Breast epithelium (tissue), 4 donors: ENCODE data around the gene SPATS1. TPM values are rescaled to one million over a fixed set of nuclear protein-coding genes. Genes with fewer than 3 reads are reported as not detected.
A peak's percentile ranks its signal among the peaks of the same experiment; 100 is the strongest.

Source experiments
- DNase-seq, 2 donors: peaks; one replicate each; pipeline ENCODE4 v3.0.0-alpha.2; 2019; ENCODE audit warnings: low spot score in 2 of 2
- H3K27ac ChIP-seq, 2 donors: fragments of 200-600 bp; sonication (generic) in 1 of 2; one replicate each; pipeline ENCODE4 v1.5.1; 2016 to 2019; ENCODE audit warnings: mild to moderate bottlenecking in 1 of 2
- H3K27me3 ChIP-seq, 2 donors: fragments of 200-600 bp; sonication (generic) in 1 of 2; one replicate each; pipeline versions ENCODE4 v1.5.1 to v1.6.0; 2017 to 2019; ENCODE audit warnings: control low read depth in 1 of 2, mild to moderate bottlenecking in 1 of 2
- H3K36me3 ChIP-seq: fragments of 200-600 bp; one replicate; pipeline ENCODE4 v1.5.1; 2019
- H3K4me1 ChIP-seq, 2 donors: fragments of 200-600 bp; sonication (generic); one replicate each; pipeline ENCODE4 v1.5.1; 2016 to 2019; ENCODE audit warnings: control low read depth in 1 of 2
- H3K4me3 ChIP-seq, 3 donors: fragments of 200-600 bp; sonication (generic); 1 replicate in 2 of 3; 2 replicates in 1 of 3; pipeline ENCODE4 v1.5.1; 2016 to 2019; ENCODE audit warnings: mild to moderate bottlenecking in 3 of 3, moderate library complexity in 2 of 3
- H3K9me3 ChIP-seq, 2 donors: fragments of 200-600 bp; sonication (generic) in 1 of 2; one replicate each; pipeline ENCODE4 v1.5.1; 2016 to 2019; ENCODE audit warnings: control low read depth in 1 of 2
- POLR2A ChIP-seq: fragments of 450-650 bp; IDR thresholded peaks from one replicate; pipeline ENCODE4 v1.6.1; 2016; ENCODE audit warnings: antibody characterized with exemption, mild to moderate bottlenecking, moderate library complexity
- POLR2AphosphoS5 ChIP-seq, 3 donors: sonication (generic); formaldehyde crosslinking; IDR thresholded peaks; one replicate each; pipeline ENCODE4 v1.6.1; 2017; ENCODE audit warnings: antibody characterized with exemption in 3 of 3
- intact Hi-C: fragments of 100-400 bp; cut with DNase I; formaldehyde crosslinking; loops from one replicate; pipeline ENCODE4 v1.15.1; 2023; ENCODE audit warnings: low total_unique reads
- total RNA-seq, 3 donors: library from RNA; depleted of rRNA; stranded (reverse); fragments of >200 nt; gene quantifications; one replicate each; pipeline ENCODE4 v1.1.0, GENCODE V29; 2016
- TF ChIP-seq, protein P1 (sequence below), 3 donors: fragments of 450-650 bp; IDR thresholded peaks; one replicate each; pipeline ENCODE4 v1.5.1; 2016 to 2017; ENCODE audit warnings: antibody characterized with exemption in 3 of 3, mild to moderate bottlenecking in 3 of 3, moderate library complexity in 3 of 3

SPATS1 gene, protein sequence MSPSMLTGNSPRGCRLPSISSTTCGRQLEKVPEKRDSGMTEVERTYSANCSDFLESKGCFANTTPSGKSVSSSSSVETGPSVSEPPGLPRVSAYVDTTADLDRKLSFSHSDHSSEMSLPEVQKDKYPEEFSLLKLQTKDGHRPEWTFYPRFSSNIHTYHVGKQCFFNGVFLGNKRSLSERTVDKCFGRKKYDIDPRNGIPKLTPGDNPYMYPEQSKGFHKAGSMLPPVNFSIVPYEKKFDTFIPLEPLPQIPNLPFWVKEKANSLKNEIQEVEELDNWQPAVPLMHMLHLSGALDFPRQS
- total RNA-seq, result not detected

DNA sequence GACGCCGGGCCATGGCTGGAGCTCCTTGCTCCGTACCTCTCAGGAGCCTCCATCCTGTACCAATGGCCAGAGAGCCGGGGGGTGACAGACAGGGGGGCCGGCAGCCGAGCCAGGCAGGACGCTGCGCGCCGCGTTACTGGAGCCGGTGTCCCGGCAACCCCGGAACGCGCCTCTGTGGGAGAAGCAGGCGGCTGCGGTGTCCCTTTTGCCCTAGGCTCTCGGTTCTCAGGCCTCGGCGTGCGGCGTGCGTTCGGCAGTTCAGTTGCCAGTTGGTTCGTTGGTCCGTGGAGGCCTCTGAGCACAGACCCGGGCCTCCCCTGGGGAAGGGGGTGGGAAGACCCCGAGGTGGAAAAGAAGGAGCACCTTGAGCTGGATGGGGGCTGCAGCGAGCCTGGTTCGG is at the start of gene SPATS1:
Gene SPATS1 (plus strand): TSS at position 162 of the 400 bp plus-strand sequence. CDS start 446 bp downstream, outside the sequence.
- DNase-seq, result no peak
- Histone ChIP-seq H3K9me3 (no peaks in the 10 kb centered on the region), H3K27me3 (peaks cover 0 to 14% of the 10 kb centered on the region in 2 donors), H3K27ac (no peak within 1 kb of the TSS), H3K4me1 (no peaks in the 10 kb centered on the region), H3K4me3 (peak within 1 kb of the TSS; percentile 20 to 55 (median 34)), H3K36me3 (no peaks in the 10 kb centered on the region)
- intact Hi-C loops, result loop anchor here (10.0 kb wide), 1 partner anchor 748 kb away; no protein-coding TSS in a partner anchor
- no peak for TF ChIP-seq POLR2AphosphoS5 (IDR thresholded peaks at IDR 0.05)

DNA sequence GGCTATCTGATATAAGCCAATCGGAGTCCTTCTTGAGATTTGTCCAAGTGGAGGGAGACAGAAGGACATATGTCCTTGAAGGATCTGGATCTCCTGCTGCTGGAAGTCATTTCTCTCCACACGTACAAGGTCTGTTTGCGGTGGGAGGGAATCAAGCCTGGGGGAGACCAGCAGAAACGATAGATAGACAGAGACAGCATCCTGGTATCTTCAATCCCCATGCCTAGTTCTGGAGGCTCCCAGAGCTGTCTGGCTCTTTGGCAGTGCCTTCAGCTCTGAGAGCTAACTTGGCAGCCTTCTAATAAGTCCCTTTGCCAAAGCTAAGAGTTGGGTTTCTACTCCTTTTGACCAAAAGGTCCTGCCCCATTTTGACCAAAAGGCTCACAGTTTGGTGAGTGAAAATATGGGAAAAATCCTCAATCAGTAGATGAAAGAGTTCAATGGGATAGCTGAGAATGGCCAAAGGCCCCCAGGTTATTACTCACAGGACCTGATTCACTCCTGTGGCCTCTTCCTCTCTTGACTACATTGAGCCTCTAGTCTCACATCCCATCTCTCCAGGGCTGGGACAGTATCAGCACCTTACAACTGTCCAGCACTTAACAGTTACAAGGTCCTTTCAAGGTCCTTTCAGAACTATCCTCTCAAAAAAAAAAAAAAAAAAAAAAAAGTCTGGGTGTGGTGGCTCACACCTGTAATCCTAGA is 49.6 kb upstream of the SPATS1 start:
- peaks cover 0 to 5% of the 10 kb centered on the region in 2 donors for H3K4me1 ChIP-seq
- intact Hi-C loops, result no loop called here
- no peak overlapping the region for H3K27ac ChIP-seq
- no peak for DNase-seq
- no peak for TF ChIP-seq POLR2A
- TF ChIP-seq, protein P1, sequence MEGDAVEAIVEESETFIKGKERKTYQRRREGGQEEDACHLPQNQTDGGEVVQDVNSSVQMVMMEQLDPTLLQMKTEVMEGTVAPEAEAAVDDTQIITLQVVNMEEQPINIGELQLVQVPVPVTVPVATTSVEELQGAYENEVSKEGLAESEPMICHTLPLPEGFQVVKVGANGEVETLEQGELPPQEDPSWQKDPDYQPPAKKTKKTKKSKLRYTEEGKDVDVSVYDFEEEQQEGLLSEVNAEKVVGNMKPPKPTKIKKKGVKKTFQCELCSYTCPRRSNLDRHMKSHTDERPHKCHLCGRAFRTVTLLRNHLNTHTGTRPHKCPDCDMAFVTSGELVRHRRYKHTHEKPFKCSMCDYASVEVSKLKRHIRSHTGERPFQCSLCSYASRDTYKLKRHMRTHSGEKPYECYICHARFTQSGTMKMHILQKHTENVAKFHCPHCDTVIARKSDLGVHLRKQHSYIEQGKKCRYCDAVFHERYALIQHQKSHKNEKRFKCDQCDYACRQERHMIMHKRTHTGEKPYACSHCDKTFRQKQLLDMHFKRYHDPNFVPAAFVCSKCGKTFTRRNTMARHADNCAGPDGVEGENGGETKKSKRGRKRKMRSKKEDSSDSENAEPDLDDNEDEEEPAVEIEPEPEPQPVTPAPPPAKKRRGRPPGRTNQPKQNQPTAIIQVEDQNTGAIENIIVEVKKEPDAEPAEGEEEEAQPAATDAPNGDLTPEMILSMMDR (IDR thresholded peaks at IDR 0.05), result no peak
- TF ChIP-seq POLR2AphosphoS5 (IDR thresholded peaks at IDR 0.05), result no peak
- H3K36me3 ChIP-seq, result no peaks in the 10 kb centered on the region
- peaks cover 0 to 65% of the 10 kb centered on the region in 2 donors for H3K27me3 ChIP-seq
- no peak overlapping the region for H3K4me3 ChIP-seq
- H3K9me3 ChIP-seq, result no peaks in the 10 kb centered on the region

DNA sequence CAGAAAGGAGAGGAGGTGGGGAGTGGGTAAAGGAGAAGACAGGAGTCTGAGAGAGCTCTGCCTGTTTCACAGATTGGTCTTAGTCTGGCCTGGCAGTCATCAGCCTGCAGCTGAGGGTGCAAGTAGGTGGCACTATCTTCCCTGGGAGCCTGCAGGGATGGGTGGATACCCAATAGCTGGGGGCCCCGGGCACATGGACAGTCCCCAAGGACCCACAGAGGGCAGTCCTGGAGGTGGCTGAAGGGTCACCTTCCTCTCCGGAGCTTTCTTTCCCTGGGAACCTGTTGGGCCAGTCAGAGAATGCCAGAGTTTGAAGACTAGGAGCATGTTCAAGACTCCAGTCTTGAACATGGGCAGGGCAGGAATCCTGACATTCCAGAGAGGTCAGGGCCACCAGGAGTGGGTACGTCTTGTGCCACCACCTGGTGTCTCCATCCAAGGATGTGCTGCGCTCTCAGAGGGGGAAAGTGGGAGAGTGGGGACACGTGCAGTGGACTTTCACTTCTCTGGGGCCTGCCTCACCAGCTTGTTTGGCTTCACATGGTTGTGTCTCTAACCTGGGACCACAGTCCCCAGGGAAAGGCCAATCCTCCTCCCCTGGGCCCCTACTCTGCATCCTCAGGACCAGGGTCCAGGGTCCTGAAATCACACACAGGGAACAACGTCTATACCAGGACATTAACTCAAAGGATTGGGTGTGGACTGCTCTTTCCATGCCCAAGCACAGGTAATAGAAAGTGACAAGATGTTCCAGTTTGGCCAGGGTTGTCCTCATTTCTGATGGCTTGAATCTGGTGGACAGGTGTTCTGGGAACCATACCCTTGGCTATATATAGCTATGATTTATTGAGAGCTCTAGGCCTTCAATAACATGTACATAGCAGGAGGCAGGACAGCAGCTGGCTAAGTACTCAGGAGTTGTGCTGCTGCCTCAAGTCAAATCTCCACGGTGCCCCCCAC is 47.3 kb upstream of the SPATS1 start:
- no peaks in the 10 kb centered on the region for H3K9me3 ChIP-seq
- H3K4me1 ChIP-seq, result peaks cover 0 to 5% of the 10 kb centered on the region in 2 donors
- no peak overlapping the region for H3K27ac ChIP-seq
- TF ChIP-seq POLR2AphosphoS5 (IDR thresholded peaks at IDR 0.05) (no peak), POLR2A (no peak)
- TF ChIP-seq, protein P1 (IDR thresholded peaks at IDR 0.05), result no peak
- no peaks in the 10 kb centered on the region for H3K36me3 ChIP-seq
- peaks cover 0 to 50% of the 10 kb centered on the region in 2 donors for H3K27me3 ChIP-seq
- DNase-seq, result no peak
- no peak overlapping the region for H3K4me3 ChIP-seq
- intact Hi-C loops, result no loop called here

DNA sequence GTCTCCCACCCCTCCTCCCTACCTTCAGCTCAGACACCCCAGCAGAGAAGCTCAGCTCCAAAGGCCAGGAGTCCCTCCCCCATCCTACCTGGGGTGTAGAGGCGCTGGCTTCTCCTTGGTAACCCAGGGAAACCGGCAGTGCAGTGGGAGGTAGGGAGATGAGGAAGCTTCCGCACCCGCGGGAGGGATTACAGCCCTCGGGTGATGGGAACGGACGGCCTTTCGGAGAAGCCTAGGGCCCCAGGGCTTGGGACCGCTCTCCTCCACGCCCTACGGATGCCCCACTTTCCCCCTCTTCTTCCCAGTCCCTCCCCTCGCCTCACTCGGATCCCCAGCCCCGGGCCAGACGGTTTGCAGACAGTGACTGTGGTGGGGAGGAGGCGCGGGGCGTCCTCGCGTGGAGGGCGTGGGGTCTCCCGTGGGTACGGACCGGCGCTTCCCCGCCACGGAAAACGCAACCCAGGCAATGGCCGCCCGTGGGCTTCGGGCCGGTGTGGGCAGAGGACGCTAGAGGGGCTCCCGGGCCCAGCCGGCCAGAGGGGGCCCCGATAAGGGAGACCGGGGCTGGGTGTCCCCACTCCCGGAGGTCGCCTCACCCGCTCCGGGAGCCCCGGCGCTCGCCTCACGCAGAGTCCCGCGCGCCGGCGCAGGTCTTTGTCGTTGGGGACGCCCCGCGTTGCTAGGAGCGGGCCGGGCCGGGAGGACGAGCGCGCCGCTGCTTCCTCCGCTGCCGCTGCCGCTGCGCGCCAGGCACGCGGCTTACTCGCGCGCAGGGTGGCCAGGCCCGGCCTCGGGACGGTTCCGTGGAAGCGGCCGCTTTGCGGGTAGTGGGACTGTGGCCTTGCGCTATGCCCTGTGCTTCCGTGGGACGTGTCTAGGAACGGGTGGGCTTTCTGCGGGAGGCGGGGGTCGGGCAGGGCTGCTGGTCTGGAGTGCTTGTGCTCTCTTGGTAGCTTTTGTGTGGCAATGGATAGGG is 45.1 kb upstream of the SPATS1 start:
- H3K9me3 ChIP-seq, result no peaks in the 10 kb centered on the region
- no peaks in the 10 kb centered on the region for H3K36me3 ChIP-seq
- peak overlapping the region; percentile 39 to 75 (median 57) for H3K4me3 ChIP-seq
- H3K27ac ChIP-seq, result no peak overlapping the region
- H3K4me1 ChIP-seq, result peaks cover 0 to 5% of the 10 kb centered on the region in 2 donors
- no peak for TF ChIP-seq POLR2AphosphoS5 (IDR thresholded peaks at IDR 0.05)
- TF ChIP-seq POLR2A, result no peak
- TF ChIP-seq, protein P1 (IDR thresholded peaks at IDR 0.05), result no peak
- no peak for DNase-seq
- peaks cover 0 to 29% of the 10 kb centered on the region in 2 donors for H3K27me3 ChIP-seq
- intact Hi-C loops, result no loop called here
